Measurements from ENCODE around the gene STKLD1.

STKLD1 gene

GRCh38 chr9:133436681-133437080 is 60.5 kb downstream of the STKLD1 start:
- no peaks in the 10 kb centered on the region for H3K9me3 ChIP-seq (ENCODE audit: control insufficient read depth, low read length)
- DNase-seq = no peak
- no peaks in the 10 kb centered on the region for H3K27me3 ChIP-seq (replicated peaks; ENCODE audit: control insufficient read depth, insufficient read depth, low read length, poor library complexity, severe bottlenecking)
- no peak overlapping the region for H3K4me3 ChIP-seq (ENCODE audit: insufficient read depth, low read depth, low read length, poor library complexity, severe bottlenecking)
- no peaks in the 10 kb centered on the region for H3K36me3 ChIP-seq (ENCODE audit: control insufficient read depth, insufficient read depth, low read length)
- no peak overlapping the region for H3K27ac ChIP-seq (ENCODE audit: insufficient read depth, low read length, poor library complexity, severe bottlenecking)
- no peaks in the 10 kb centered on the region for H3K4me1 ChIP-seq (ENCODE audit: control insufficient read depth, insufficient read depth, low read length, poor library complexity, severe bottlenecking)

GRCh38 chr9:133437753-133438531 is 61.8 kb downstream of the STKLD1 start:
- no peaks in the 10 kb centered on the region for H3K36me3 ChIP-seq (ENCODE audit: control insufficient read depth, insufficient read depth, low read length)
- no peaks in the 10 kb centered on the region for H3K4me1 ChIP-seq (ENCODE audit: control insufficient read depth, insufficient read depth, low read length, poor library complexity, severe bottlenecking)
- H3K27me3 ChIP-seq (replicated peaks; ENCODE audit: control insufficient read depth, insufficient read depth, low read length, poor library complexity, severe bottlenecking) = no peaks in the 10 kb centered on the region
- DNase-seq = no peak
- H3K27ac ChIP-seq (ENCODE audit: insufficient read depth, low read length, poor library complexity, severe bottlenecking) = no peak overlapping the region
- H3K4me3 ChIP-seq (ENCODE audit: insufficient read depth, low read depth, low read length, poor library complexity, severe bottlenecking) = no peak overlapping the region
- H3K9me3 ChIP-seq (ENCODE audit: control insufficient read depth, low read length) = no peaks in the 10 kb centered on the region

DNA sequence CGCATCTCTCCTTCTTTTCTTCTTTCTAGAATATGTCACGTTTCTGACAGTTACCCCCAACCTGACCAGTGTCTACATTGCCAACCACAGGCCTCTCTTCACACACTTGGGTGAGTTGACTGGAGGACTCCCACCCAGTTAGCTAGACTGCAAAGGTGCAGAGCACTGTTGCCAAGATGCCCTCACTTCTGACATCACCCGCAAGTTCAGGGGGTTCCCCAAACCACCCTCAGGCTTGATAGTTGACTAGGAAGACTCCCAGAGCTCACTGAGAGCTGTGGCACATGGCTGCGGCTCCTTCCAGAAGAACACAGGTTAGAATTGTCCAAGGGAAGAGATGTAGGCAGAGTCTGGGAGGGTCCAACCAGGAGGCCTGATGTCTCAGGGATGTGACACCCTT is 63.2 kb downstream of the STKLD1 start:
- Histone ChIP-seq H3K27ac (ENCODE audit: insufficient read depth, low read length, poor library complexity, severe bottlenecking) (no peak overlapping the region), H3K36me3 (ENCODE audit: control insufficient read depth, insufficient read depth, low read length) (no peaks in the 10 kb centered on the region), H3K4me3 (ENCODE audit: insufficient read depth, low read depth, low read length, poor library complexity, severe bottlenecking) (no peak overlapping the region), H3K4me1 (ENCODE audit: control insufficient read depth, insufficient read depth, low read length, poor library complexity, severe bottlenecking) (no peaks in the 10 kb centered on the region), H3K27me3 (replicated peaks; ENCODE audit: control insufficient read depth, insufficient read depth, low read length, poor library complexity, severe bottlenecking) (no peaks in the 10 kb centered on the region), H3K9me3 (ENCODE audit: control insufficient read depth, low read length) (no peaks in the 10 kb centered on the region)
- no peak for DNase-seq

GRCh38 chr9:133440874-133441273 is 64.7 kb downstream of the STKLD1 start:
- Histone ChIP-seq H3K4me3 (ENCODE audit: insufficient read depth, low read depth, low read length, poor library complexity, severe bottlenecking) (no peak overlapping the region), H3K27ac (ENCODE audit: insufficient read depth, low read length, poor library complexity, severe bottlenecking) (no peak overlapping the region), H3K9me3 (ENCODE audit: control insufficient read depth, low read length) (no peaks in the 10 kb centered on the region), H3K4me1 (ENCODE audit: control insufficient read depth, insufficient read depth, low read length, poor library complexity, severe bottlenecking) (no peaks in the 10 kb centered on the region), H3K36me3 (ENCODE audit: control insufficient read depth, insufficient read depth, low read length) (no peaks in the 10 kb centered on the region), H3K27me3 (replicated peaks; ENCODE audit: control insufficient read depth, insufficient read depth, low read length, poor library complexity, severe bottlenecking) (no peaks in the 10 kb centered on the region)
- no peak for DNase-seq

GRCh38 chr9:133441571-133441970 is 65.4 kb downstream of the STKLD1 start:
- H3K4me1 ChIP-seq (ENCODE audit: control insufficient read depth, insufficient read depth, low read length, poor library complexity, severe bottlenecking) = no peaks in the 10 kb centered on the region
- H3K27ac ChIP-seq (ENCODE audit: insufficient read depth, low read length, poor library complexity, severe bottlenecking) = no peak overlapping the region
- no peaks in the 10 kb centered on the region for H3K27me3 ChIP-seq (replicated peaks; ENCODE audit: control insufficient read depth, insufficient read depth, low read length, poor library complexity, severe bottlenecking)
- no peaks in the 10 kb centered on the region for H3K9me3 ChIP-seq (ENCODE audit: control insufficient read depth, low read length)
- DNase-seq = no peak
- H3K36me3 ChIP-seq (ENCODE audit: control insufficient read depth, insufficient read depth, low read length) = no peaks in the 10 kb centered on the region
- H3K4me3 ChIP-seq (ENCODE audit: insufficient read depth, low read depth, low read length, poor library complexity, severe bottlenecking) = no peak overlapping the region

DNA sequence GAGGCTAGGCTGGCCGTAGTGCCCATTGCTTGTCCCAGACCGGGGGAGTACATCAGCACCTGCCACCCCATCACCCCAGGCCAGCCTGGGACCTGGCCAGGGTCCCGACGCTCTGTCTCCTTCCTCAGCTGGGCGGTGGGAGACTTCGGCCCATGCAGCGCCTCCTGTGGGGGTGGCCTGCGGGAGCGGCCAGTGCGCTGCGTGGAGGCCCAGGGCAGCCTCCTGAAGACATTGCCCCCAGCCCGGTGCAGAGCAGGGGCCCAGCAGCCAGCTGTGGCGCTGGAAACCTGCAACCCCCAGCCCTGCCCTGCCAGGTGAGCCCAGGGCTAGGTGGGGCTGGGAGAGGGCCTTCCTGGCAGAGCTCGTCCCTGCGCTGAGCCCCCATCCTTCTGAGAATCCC is 67.1 kb downstream of the STKLD1 start:
- DNase-seq = no peak
- Histone ChIP-seq H3K4me1 (ENCODE audit: control insufficient read depth, insufficient read depth, low read length, poor library complexity, severe bottlenecking) (no peaks in the 10 kb centered on the region), H3K27me3 (replicated peaks; ENCODE audit: control insufficient read depth, insufficient read depth, low read length, poor library complexity, severe bottlenecking) (no peaks in the 10 kb centered on the region)

DNA sequence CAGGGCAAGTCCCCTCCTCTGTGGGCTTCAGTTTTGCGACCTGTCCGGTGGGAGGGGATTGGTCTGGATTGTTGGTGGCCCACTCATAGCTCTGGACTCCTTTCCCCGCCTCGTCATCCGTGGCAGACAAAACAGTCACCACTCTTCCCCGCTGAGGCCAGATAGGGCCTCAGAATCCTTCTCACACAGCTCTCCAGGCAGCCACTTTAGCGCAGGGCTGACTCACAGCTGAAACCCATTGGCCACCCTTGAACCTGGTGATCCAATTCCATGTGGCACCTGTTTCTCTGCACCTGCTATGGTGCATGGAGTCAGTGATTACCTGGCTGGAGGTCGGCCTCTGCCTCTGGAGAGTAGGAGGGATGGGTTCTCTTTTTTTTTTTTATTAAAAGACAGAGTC is 67.8 kb downstream of the STKLD1 start:
- H3K4me1 ChIP-seq (ENCODE audit: control insufficient read depth, insufficient read depth, low read length, poor library complexity, severe bottlenecking) = no peaks in the 10 kb centered on the region
- no peak for DNase-seq
- H3K9me3 ChIP-seq (ENCODE audit: control insufficient read depth, low read length) = no peaks in the 10 kb centered on the region
- no peak overlapping the region for H3K27ac ChIP-seq (ENCODE audit: insufficient read depth, low read length, poor library complexity, severe bottlenecking)
- H3K4me3 ChIP-seq (ENCODE audit: insufficient read depth, low read depth, low read length, poor library complexity, severe bottlenecking) = no peak overlapping the region
- H3K27me3 ChIP-seq (replicated peaks; ENCODE audit: control insufficient read depth, insufficient read depth, low read length, poor library complexity, severe bottlenecking) = no peaks in the 10 kb centered on the region
- no peaks in the 10 kb centered on the region for H3K36me3 ChIP-seq (ENCODE audit: control insufficient read depth, insufficient read depth, low read length)

More for the DNA sequence above, 67.1 kb downstream of the STKLD1 start:
- no peaks in the 10 kb centered on the region for H3K9me3 ChIP-seq (ENCODE audit: control insufficient read depth, low read length)
- H3K36me3 ChIP-seq (ENCODE audit: control insufficient read depth, insufficient read depth, low read length) = no peaks in the 10 kb centered on the region
- no peak overlapping the region for H3K4me3 ChIP-seq (ENCODE audit: insufficient read depth, low read depth, low read length, poor library complexity, severe bottlenecking)
- H3K27ac ChIP-seq (ENCODE audit: insufficient read depth, low read length, poor library complexity, severe bottlenecking) = no peak overlapping the region

DNA sequence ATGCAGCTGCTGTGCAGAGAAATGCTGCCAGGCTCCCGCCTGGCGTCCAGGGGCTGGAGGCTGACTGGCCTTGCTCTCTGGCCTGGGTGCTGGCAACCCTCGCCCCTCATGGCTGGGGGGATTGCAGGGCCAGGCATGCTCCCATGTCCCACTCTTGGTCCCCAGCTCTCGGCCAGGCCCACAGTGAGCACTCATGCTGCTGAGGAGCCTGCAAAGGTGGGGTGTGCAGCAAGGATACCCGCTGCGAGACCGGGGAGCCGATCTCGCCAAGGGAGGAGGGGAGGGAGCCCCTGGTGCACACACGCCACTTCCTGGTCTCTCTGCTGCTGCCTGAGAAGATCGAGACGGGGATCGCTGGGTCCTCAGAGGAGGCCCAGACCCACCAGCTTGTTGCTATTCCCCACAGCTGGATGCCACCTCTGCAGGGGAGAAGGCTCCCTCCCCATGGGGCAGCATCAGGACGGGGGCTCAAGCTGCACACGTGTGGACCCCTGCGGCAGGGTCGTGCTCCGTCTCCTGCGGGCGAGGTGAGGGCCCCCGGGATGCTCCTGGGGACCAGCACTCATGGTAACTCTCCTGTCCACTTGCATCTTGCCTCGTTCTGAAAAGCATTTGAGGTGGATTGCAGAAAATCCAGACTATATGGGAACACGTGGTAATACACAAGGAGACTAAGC is 69.3 kb downstream of the STKLD1 start:
- Histone ChIP-seq H3K27me3 (replicated peaks; ENCODE audit: control insufficient read depth, insufficient read depth, low read length, poor library complexity, severe bottlenecking) (no peaks in the 10 kb centered on the region), H3K4me1 (ENCODE audit: control insufficient read depth, insufficient read depth, low read length, poor library complexity, severe bottlenecking) (no peaks in the 10 kb centered on the region), H3K9me3 (ENCODE audit: control insufficient read depth, low read length) (no peaks in the 10 kb centered on the region), H3K4me3 (ENCODE audit: insufficient read depth, low read depth, low read length, poor library complexity, severe bottlenecking) (no peak overlapping the region), H3K27ac (ENCODE audit: insufficient read depth, low read length, poor library complexity, severe bottlenecking) (no peak overlapping the region), H3K36me3 (ENCODE audit: control insufficient read depth, insufficient read depth, low read length) (no peaks in the 10 kb centered on the region)
- no peak for DNase-seq

GRCh38 chr9:133448487-133448972 is 72.4 kb downstream of the STKLD1 start:
- Histone ChIP-seq H3K4me1 (ENCODE audit: control insufficient read depth, insufficient read depth, low read length, poor library complexity, severe bottlenecking) (no peaks in the 10 kb centered on the region), H3K27me3 (replicated peaks; ENCODE audit: control insufficient read depth, insufficient read depth, low read length, poor library complexity, severe bottlenecking) (no peaks in the 10 kb centered on the region), H3K9me3 (ENCODE audit: control insufficient read depth, low read length) (no peaks in the 10 kb centered on the region), H3K4me3 (ENCODE audit: insufficient read depth, low read depth, low read length, poor library complexity, severe bottlenecking) (no peak overlapping the region), H3K36me3 (ENCODE audit: control insufficient read depth, insufficient read depth, low read length) (no peaks in the 10 kb centered on the region), H3K27ac (ENCODE audit: insufficient read depth, low read length, poor library complexity, severe bottlenecking) (no peak overlapping the region)
- no peak for DNase-seq

- Histone ChIP-seq H3K27ac (ENCODE audit: insufficient read depth, low read length, poor library complexity, severe bottlenecking) (no peak overlapping the region), H3K4me1 (ENCODE audit: control insufficient read depth, insufficient read depth, low read length, poor library complexity, severe bottlenecking) (no peaks in the 10 kb centered on the region), H3K4me3 (ENCODE audit: insufficient read depth, low read depth, low read length, poor library complexity, severe bottlenecking) (no peak overlapping the region), H3K27me3 (replicated peaks; ENCODE audit: control insufficient read depth, insufficient read depth, low read length, poor library complexity, severe bottlenecking) (no peaks in the 10 kb centered on the region), H3K36me3 (ENCODE audit: control insufficient read depth, insufficient read depth, low read length) (no peaks in the 10 kb centered on the region), H3K9me3 (ENCODE audit: control insufficient read depth, low read length) (no peaks in the 10 kb centered on the region)
- no peak for DNase-seq
Observed at GRCh38 chr9:133449760-133450159, 73.6 kb downstream of the STKLD1 start.

Measured in effector memory CD4-positive, alpha-beta T cell (primary cell).